NCI-H510A (cell line): Measurements from ENCODE around the gene KANSL1.

Source experiments
- DNase-seq: peaks from one replicate; lab custom pipeline; 2025; lab: John Stamatoyannopoulos, UW

Gene KANSL1

DNA sequence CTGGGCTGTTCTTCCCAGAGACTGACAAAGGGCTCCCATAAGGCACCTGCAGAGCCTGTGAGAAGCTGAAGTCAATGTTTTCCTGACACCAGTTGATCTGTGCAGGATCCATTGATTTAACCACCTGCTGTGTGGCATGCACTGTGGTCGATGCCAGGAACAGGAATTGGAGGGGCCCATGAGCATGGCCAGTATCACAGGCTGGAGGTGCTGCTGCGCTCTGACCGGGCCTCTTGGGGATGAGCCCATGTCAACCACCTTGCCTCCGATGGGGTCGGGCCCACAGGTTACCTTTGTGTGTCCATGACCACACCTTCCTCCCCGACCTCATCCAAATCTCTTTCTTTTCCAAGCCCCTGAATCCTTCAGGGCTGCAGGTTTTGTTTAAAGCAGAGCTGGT is 212.4 kb downstream of the KANSL1 start:
- no peak for DNase-seq
